Testis (tissue), 2 donors: Measurements from ENCODE around the gene NPIPA3.
"Not testable (repeated sequence)": the region's sequence is repeated elsewhere in the genome, so short reads cannot be mapped to it uniquely, and the experiment has no call there.

ENCODE experiments used
- POLR2A ChIP-seq: fragments of 450-650 bp; IDR thresholded peaks from one replicate; pipeline ENCODE4 v1.6.1; 2017; ENCODE audit warnings: antibody characterized with exemption, mild to moderate bottlenecking, moderate library complexity
- TF ChIP-seq, protein P1 (sequence below), 3 experiments: fragments of 450-650 bp in 2 of 3; fragments of 200-600 bp in 1 of 3; sonication (generic) in 1 of 3; IDR thresholded peaks; one replicate each; pipeline ENCODE4 v1.5.1; 2016 to 2019; ENCODE audit warnings: antibody characterized with exemption in 3 of 3, mild to moderate bottlenecking in 2 of 3, moderate library complexity in 1 of 3

DNA sequence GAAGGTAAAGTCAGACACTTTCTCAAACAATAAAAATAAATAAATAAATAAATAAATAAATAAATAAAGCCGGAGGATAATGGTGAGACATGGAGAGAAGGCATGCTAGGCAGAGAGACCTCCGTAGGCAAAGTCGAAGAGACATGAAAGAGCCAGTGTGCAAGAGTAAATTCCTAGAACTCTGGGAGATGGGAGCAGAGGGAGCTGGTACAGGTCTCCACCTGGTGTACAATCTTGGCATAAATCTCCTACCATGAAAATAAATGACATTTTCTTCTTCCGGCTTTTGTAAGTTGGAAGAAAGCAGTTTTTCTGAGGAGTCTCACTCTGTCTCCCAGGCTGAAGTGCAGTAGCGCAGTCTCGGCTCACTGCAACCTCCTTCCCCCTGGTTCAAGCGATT is 1.4 kb upstream of the NPIPA3 start:
- TF ChIP-seq, protein P1, sequence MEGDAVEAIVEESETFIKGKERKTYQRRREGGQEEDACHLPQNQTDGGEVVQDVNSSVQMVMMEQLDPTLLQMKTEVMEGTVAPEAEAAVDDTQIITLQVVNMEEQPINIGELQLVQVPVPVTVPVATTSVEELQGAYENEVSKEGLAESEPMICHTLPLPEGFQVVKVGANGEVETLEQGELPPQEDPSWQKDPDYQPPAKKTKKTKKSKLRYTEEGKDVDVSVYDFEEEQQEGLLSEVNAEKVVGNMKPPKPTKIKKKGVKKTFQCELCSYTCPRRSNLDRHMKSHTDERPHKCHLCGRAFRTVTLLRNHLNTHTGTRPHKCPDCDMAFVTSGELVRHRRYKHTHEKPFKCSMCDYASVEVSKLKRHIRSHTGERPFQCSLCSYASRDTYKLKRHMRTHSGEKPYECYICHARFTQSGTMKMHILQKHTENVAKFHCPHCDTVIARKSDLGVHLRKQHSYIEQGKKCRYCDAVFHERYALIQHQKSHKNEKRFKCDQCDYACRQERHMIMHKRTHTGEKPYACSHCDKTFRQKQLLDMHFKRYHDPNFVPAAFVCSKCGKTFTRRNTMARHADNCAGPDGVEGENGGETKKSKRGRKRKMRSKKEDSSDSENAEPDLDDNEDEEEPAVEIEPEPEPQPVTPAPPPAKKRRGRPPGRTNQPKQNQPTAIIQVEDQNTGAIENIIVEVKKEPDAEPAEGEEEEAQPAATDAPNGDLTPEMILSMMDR (IDR thresholded peaks at IDR 0.05) = not testable (repeated sequence)
- TF ChIP-seq POLR2A = not testable (repeated sequence)
